Fibroblast of mammary gland (primary cell): ENCODE measurements around the gene SOWAHC.
A peak's percentile ranks its signal among the peaks of the same experiment; 100 is the strongest.

Experiments used
- DNase-seq: peaks from one replicate; pipeline ENCODE4 v3.0.0-alpha.2; 2010; ENCODE audit warnings: low read depth
- H3K4me3 ChIP-seq: 2 replicates; pipeline ENCODE4 v1.5.1; 2011; ENCODE audit warnings: low read depth, mild to moderate bottlenecking, low read length, moderate library complexity; ENCODE audit not compliant: control insufficient read depth
- CTCF ChIP-seq: conservative IDR thresholded peaks from 2 replicates; pipeline ENCODE4 v1.5.1; 2011; ENCODE audit warnings: low read depth, low read length, inconsistent platforms; ENCODE audit not compliant: control insufficient read depth, insufficient read depth

Gene SOWAHC

GRCh38 chr2:109647636-109648035 lies 33.5 kb downstream of the SOWAHC start:
- no peak for DNase-seq
- TF ChIP-seq CTCF, result no peak
- H3K4me3 ChIP-seq, result no peak overlapping the region

- no peak for TF ChIP-seq CTCF
- DNase-seq, result peak; percentile 31
- no peak overlapping the region for H3K4me3 ChIP-seq
Measured at GRCh38 chr2:109648041-109648527, 33.9 kb downstream of the SOWAHC start.

- H3K4me3 ChIP-seq, result no peak overlapping the region
- no peak for TF ChIP-seq CTCF
- no peak for DNase-seq
Measured at GRCh38 chr2:109649736-109650695, 35.9 kb downstream of the SOWAHC start.

GRCh38 chr2:109654326-109655050 lies 40.3 kb downstream of the SOWAHC start:
- no peak overlapping the region for H3K4me3 ChIP-seq
- no peak for TF ChIP-seq CTCF

GRCh38 chr2:109655287-109655686 lies 41.1 kb downstream of the SOWAHC start:
- DNase-seq, result no peak
- TF ChIP-seq CTCF, result no peak
- H3K4me3 ChIP-seq, result no peak overlapping the region

More at GRCh38 chr2:109654326-109655050, 40.3 kb downstream of the SOWAHC start:
- DNase-seq, result no peak

GRCh38 chr2:109659396-109660045 lies 45.4 kb downstream of the SOWAHC start:
- no peak overlapping the region for H3K4me3 ChIP-seq
- no peak for DNase-seq
- TF ChIP-seq CTCF, result no peak
